DMS53 treated with DMSO at 0.1 percent for 48 hours (cell line): ENCODE measurements around the gene PNKP.
A peak's percentile ranks its signal among the peaks of the same experiment; 100 is the strongest.

ENCODE experiments used
- DNase-seq: peaks from one replicate; lab custom pipeline; 2025; ENCODE audit not compliant: unreplicated experiment; lab: John Stamatoyannopoulos, UW

PNKP gene

GRCh38 chr19:49866933-49867782, at the start of gene PNKP:
Gene PNKP, minus strand, starts transcription at chr19:49867576. Its CDS starts 372 bp downstream, at chr19:49867204.
- DNase-seq, result peak; percentile 83

- DNase-seq, result no peak
Measured at GRCh38 chr19:49915271-49915670, 47.9 kb upstream of the PNKP start.

GRCh38 chr19:49913720-49914119, 46.3 kb upstream of the PNKP start:
- no peak for DNase-seq

- DNase-seq, result no peak
Measured at GRCh38 chr19:49912965-49913685, 45.7 kb upstream of the PNKP start.

GRCh38 chr19:49911381-49912145, 44.2 kb upstream of the PNKP start:
- no peak for DNase-seq

GRCh38 chr19:49910179-49910578, 42.8 kb upstream of the PNKP start:
- no peak for DNase-seq

GRCh38 chr19:49908480-49909420, 41.4 kb upstream of the PNKP start:
- no peak for DNase-seq

- DNase-seq, result no peak
Measured at GRCh38 chr19:49907745-49908446, 40.5 kb upstream of the PNKP start.

GRCh38 chr19:49906879-49907564, 39.6 kb upstream of the PNKP start:
- no peak for DNase-seq

GRCh38 chr19:49904136-49904535, 36.8 kb upstream of the PNKP start:
- DNase-seq, result no peak

GRCh38 chr19:49896863-49897621, 29.7 kb upstream of the PNKP start, which contains the start of gene IL4I1:
Gene IL4I1, minus strand, starts transcription at chr19:49896887. Its CDS starts 727 bp downstream, at chr19:49896160.
- DNase-seq, result no peak

GRCh38 chr19:49895566-49896297, 28.4 kb upstream of the PNKP start:
- no peak for DNase-seq

- DNase-seq, result no peak
Measured at GRCh38 chr19:49894879-49895565, 27.6 kb upstream of the PNKP start.

GRCh38 chr19:49894011-49894664, 26.8 kb upstream of the PNKP start:
- no peak for DNase-seq

- DNase-seq, result no peak
Measured at GRCh38 chr19:49892716-49893115, 25.3 kb upstream of the PNKP start.

GRCh38 chr19:49891393-49891792, 24.0 kb upstream of the PNKP start:
- no peak for DNase-seq
